Adrenal gland (tissue), 5 donors: ENCODE measurements around the gene KCTD11.

Source experiments
- CTCF ChIP-seq, 6 experiments: fragments of 450-650 bp in 4 of 6; fragments of 200-600 bp in 2 of 6; sonication (generic) in 1 of 6; IDR thresholded peaks; 1 replicate in 5 of 6; 2 replicates in 1 of 6; pipeline versions ENCODE4 v1.5.1 to v1.8.0; 2016 to 2021; ENCODE audit warnings: antibody characterized with exemption in 6 of 6, mild to moderate bottlenecking in 2 of 6, moderate library complexity in 1 of 6
- POLR2A ChIP-seq, 2 donors: fragments of 450-650 bp; IDR thresholded peaks; one replicate each; pipeline ENCODE4 v1.6.1; 2017; ENCODE audit warnings: antibody characterized with exemption in 2 of 2, mild to moderate bottlenecking in 2 of 2, moderate library complexity in 1 of 2
- donor health status: DM: no; HTN: no; CAD: no.

DNA sequence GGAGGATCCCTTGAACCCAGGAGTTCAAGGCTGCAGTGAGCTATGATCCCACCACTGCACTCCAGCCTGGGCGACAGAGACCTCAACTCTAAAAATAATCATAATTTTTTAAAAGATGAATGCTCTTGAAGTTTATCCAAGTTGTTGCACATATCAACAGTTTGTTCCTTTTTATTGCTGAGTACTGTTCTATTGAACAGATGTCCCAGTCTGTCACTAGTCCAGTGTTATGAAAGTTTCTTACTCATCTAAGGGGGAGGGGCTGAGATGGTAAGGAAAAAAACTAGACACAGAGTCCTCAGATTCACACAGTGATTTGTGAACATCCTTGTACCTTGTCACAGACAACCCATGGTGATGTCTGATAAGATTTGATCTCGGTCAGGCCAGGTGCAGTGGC, 11.8 kb upstream of the KCTD11 start:
- no peak for TF ChIP-seq CTCF (IDR thresholded peaks at IDR 0.05)
- TF ChIP-seq POLR2A (IDR thresholded peaks at IDR 0.05): no peak
